A673 (cell line): Measurements from ENCODE around the gene STMN3. TPM values are rescaled to one million over a fixed set of nuclear protein-coding genes. Genes with fewer than 3 reads are reported as not detected.

Experiments
- BruUV-seq: library from RNA; stranded (reverse); fragments of 400-500 nt; replicated peaks from 2 replicates; lab custom pipeline; 2021; lab: Mats Ljungman, UMichigan
- CTCF ChIA-PET: fragments of 300-600 bp; sonication (Branson Sonifier 250); formaldehyde crosslinking; loops from one replicate; lab custom pipeline; 2022; ENCODE audit warnings: antibody characterized with exemption; lab: Charles Lee
- POLR2A ChIA-PET: fragments of 300-600 bp; sonication (Branson Sonifier 250); formaldehyde crosslinking; loops from one replicate; lab custom pipeline; 2022; ENCODE audit warnings: antibody characterized with exemption; ENCODE audit not compliant: low non-redundant PET; lab: Charles Lee
- DNase-seq: peaks from one replicate; pipeline ENCODE4 v3.0.0-alpha.2; 2015; ENCODE audit warnings: low spot score
- H3K27ac ChIP-seq: fragments of 200-600 bp; sonication (generic); 2 replicates; pipeline ENCODE4 v1.5.1; 2016; ENCODE audit warnings: mixed run types, low read depth, mild to moderate bottlenecking, mixed read lengths, antibody characterized with exemption, low read length; ENCODE audit not compliant: poor library complexity, severe bottlenecking
- H3K27me3 ChIP-seq: fragments of 200-600 bp; sonication (generic); replicated peaks from 2 replicates; pipeline ENCODE4 v1.6.1; 2017; ENCODE audit warnings: mixed run types, low read depth, mild to moderate bottlenecking, mixed read lengths, antibody characterized with exemption, low read length; ENCODE audit not compliant: insufficient read depth, poor library complexity
- H3K36me3 ChIP-seq: fragments of 200-600 bp; sonication (generic); 2 replicates; pipeline ENCODE4 v1.6.1; 2016; ENCODE audit warnings: mixed run types, mild to moderate bottlenecking, mixed read lengths, antibody characterized with exemption, low read length; ENCODE audit not compliant: insufficient read depth, poor library complexity, severe bottlenecking
- H3K4me1 ChIP-seq: fragments of 200-600 bp; sonication (generic); 2 replicates; pipeline ENCODE4 v1.6.1; 2017; ENCODE audit warnings: mixed run types, mild to moderate bottlenecking, mixed read lengths, antibody characterized with exemption, low read length; ENCODE audit not compliant: insufficient read depth, poor library complexity, severe bottlenecking
- H3K4me3 ChIP-seq: fragments of 200-600 bp; sonication (generic); 2 replicates; pipeline ENCODE4 v1.5.1; 2016; ENCODE audit warnings: low read depth, mixed run types, mild to moderate bottlenecking, mixed read lengths, low read length; ENCODE audit not compliant: poor library complexity, severe bottlenecking
- H3K9me3 ChIP-seq: fragments of 200-600 bp; sonication (generic); 2 replicates; pipeline ENCODE4 v1.6.1; 2016; ENCODE audit warnings: mixed run types, low read depth, mild to moderate bottlenecking, mixed read lengths, antibody characterized with exemption, low read length; ENCODE audit not compliant: poor library complexity, severe bottlenecking
- CTCF ChIP-seq: fragments of 300-800, 200-600 bp; sonication (generic); conservative IDR thresholded peaks from 2 replicates; pipeline ENCODE4 v1.5.1; 2017; ENCODE audit warnings: low read depth, mild to moderate bottlenecking, antibody characterized with exemption, low read length, moderate library complexity, mixed read lengths
- EZH2 ChIP-seq: fragments of 200-600 bp; sonication (generic); IDR thresholded peaks from 2 replicates; pipeline ENCODE4 v1.6.1; 2017; ENCODE audit warnings: borderline replicate concordance, low read depth, mild to moderate bottlenecking, mixed read lengths, antibody characterized with exemption, low read length; ENCODE audit not compliant: poor library complexity, severe bottlenecking
- intact Hi-C: fragments of 100-400 bp; cut with micrococcal nuclease; formaldehyde crosslinking; loops from one replicate; pipeline ENCODE4 v1.10.0; 2022; ENCODE audit not compliant: unreplicated experiment
- total RNA-seq: library from RNA; stranded (reverse); gene quantifications from 2 replicates; pipeline ENCODE4 v1.2.3, GENCODE V29; 2021

The STMN3 gene
- total RNA-seq, 1 experiment from 2014 or later, result 115 TPM

DNA sequence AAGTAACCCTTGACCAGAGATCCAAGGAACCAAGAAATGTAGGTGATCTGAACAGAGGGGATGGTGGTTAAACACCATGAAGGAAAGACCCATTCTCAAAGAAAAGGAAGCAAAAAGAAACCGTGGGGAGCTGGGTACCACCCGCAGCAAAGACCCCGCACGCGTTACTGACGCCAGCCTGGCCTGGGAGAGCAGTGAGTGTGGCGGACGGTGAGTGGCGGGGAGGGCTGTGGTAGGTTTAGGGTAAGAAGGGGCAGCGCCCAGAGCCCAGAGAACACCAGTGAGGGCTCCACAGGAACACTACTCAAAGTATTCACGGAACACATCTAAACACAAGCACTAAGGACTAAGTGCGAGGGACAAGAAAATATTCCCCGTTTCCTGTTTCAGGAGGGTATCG lies 30.5 kb downstream of the STMN3 start:
- no TSS peak for BruUV-seq
- DNase-seq, result no peak
- Histone ChIP-seq H3K4me1 (peaks cover 8% of the 10 kb centered on the region), H3K27ac (no peak overlapping the region), H3K27me3 (no peaks in the 10 kb centered on the region), H3K36me3 (no peaks in the 10 kb centered on the region), H3K9me3 (no peaks in the 10 kb centered on the region), H3K4me3 (no peak overlapping the region)
- POLR2A ChIA-PET, result interaction anchor here (0.7 kb wide), 1 partner anchor 49 kb away, joined by 3 read pairs; the partner anchor contains the start of gene HELZ2
- CTCF ChIA-PET, result no interaction called here
- intact Hi-C loops, result no loop called here
- TF ChIP-seq CTCF, result no peak

DNA sequence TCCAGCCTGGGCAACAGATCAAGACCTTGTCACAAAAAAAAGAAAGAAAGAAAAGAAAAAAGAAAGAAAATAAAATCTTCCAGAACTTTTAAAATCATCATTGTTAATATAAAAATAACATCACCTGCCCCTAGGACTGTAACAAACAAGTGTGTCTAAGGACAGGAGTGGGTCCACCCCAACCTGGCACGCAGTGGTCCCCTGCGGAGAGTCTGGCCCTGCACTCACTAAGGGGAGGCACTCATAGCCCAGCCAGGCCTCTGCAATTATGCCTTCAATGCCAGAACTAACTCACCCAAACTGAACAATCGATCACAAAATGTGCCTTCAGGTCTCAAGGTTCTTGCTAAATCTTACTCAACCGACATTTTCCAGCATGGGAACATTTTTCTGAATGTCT lies 31.1 kb downstream of the STMN3 start:
- H3K27me3 ChIP-seq, result no peaks in the 10 kb centered on the region
- no TSS peak for BruUV-seq
- DNase-seq, result no peak
- no peak overlapping the region for H3K27ac ChIP-seq
- H3K9me3 ChIP-seq, result no peaks in the 10 kb centered on the region
- CTCF ChIA-PET, result no interaction called here
- intact Hi-C loops, result no loop called here
- H3K4me3 ChIP-seq, result no peak overlapping the region
- TF ChIP-seq EZH2 (no peak), CTCF (no peak)
- POLR2A ChIA-PET, result interaction anchor here (0.5 to 0.7 kb wide), 2 partner anchors 48 to 240 kb away, joined by 3 read pairs; partner anchors contain the start of gene HELZ2
- peaks cover 8% of the 10 kb centered on the region for H3K4me1 ChIP-seq
- H3K36me3 ChIP-seq, result no peaks in the 10 kb centered on the region

GRCh38 chr20:63620991-63621390 lies 32.2 kb downstream of the STMN3 start:
- BruUV-seq, result no TSS peak

More at GRCh38 chr20:63620991-63621390, 32.2 kb downstream of the STMN3 start:
- Histone ChIP-seq H3K36me3 (peaks cover 2% of the 10 kb centered on the region), H3K4me1 (peaks cover 8% of the 10 kb centered on the region), H3K4me3 (no peak overlapping the region), H3K27ac (peak overlapping the region; percentile 19), H3K9me3 (no peaks in the 10 kb centered on the region), H3K27me3 (no peaks in the 10 kb centered on the region)
- no peak for DNase-seq
- intact Hi-C loops, result no loop called here
- CTCF ChIA-PET, result no interaction called here
- no peak for TF ChIP-seq EZH2
- no peak for TF ChIP-seq CTCF
- POLR2A ChIA-PET, result no interaction called here
